Transverse colon (tissue), 4 donors: Measurements from ENCODE around the gene F10.

Experiments used
- POLR2AphosphoS5 ChIP-seq, 3 donors: sonication (generic); formaldehyde crosslinking; IDR thresholded peaks; one replicate each; pipeline ENCODE4 v1.6.1; 2016; ENCODE audit warnings: antibody characterized with exemption in 3 of 3
- TF ChIP-seq, protein P1 (sequence below), 5 experiments: fragments of 200-600 bp in 3 of 5; fragments of 450-650 bp in 2 of 5; sonication (generic) in 3 of 5; IDR thresholded peaks; 1 replicate in 2 of 5; 2 replicates in 3 of 5; pipeline ENCODE4 v1.5.1; 2016 to 2017; ENCODE audit warnings: antibody characterized with exemption in 5 of 5, inconsistent platforms in 3 of 5, mild to moderate bottlenecking in 2 of 5, moderate library complexity in 1 of 5

DNA sequence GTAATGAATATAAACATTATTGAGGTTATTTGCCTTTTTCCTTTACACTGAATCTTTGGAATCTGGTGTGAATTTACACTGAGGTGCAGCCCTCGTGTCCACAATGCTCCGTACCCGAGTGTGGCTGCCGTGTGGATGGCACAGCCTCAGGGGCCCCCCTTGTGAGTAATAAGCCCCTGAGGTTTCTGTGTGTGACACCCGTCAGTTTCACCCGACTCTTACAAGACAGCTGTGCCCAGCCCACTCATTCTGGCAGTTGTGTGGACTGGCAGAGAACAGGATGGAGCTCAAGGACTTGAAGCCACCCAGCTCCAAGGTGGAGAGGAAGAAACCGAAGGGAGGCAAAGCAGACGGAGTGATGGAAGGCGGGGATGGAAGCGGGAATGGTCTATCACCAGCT is 43.7 kb downstream of the F10 start:
- TF ChIP-seq, protein P1, sequence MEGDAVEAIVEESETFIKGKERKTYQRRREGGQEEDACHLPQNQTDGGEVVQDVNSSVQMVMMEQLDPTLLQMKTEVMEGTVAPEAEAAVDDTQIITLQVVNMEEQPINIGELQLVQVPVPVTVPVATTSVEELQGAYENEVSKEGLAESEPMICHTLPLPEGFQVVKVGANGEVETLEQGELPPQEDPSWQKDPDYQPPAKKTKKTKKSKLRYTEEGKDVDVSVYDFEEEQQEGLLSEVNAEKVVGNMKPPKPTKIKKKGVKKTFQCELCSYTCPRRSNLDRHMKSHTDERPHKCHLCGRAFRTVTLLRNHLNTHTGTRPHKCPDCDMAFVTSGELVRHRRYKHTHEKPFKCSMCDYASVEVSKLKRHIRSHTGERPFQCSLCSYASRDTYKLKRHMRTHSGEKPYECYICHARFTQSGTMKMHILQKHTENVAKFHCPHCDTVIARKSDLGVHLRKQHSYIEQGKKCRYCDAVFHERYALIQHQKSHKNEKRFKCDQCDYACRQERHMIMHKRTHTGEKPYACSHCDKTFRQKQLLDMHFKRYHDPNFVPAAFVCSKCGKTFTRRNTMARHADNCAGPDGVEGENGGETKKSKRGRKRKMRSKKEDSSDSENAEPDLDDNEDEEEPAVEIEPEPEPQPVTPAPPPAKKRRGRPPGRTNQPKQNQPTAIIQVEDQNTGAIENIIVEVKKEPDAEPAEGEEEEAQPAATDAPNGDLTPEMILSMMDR (IDR thresholded peaks at IDR 0.05) = no peak
- TF ChIP-seq POLR2AphosphoS5 (IDR thresholded peaks at IDR 0.05) = no peak
